AG10803 (cell line): ENCODE results near the gene KLHL24.

Experiments
- DNase-seq: peaks from one replicate; pipeline ENCODE4 v3.0.0; 2010; ENCODE audit warnings: low read depth
- H3K4me3 ChIP-seq: 2 replicates; pipeline ENCODE4 v1.5.1; 2011; ENCODE audit warnings: mild to moderate bottlenecking, low read length, control low read depth
- CTCF ChIP-seq: conservative IDR thresholded peaks from 2 replicates; pipeline ENCODE4 v1.5.1; 2011; ENCODE audit warnings: mild to moderate bottlenecking, low read length, control low read depth, inconsistent platforms

The KLHL24 gene

GRCh38 chr3:183690402-183690995 is 55.1 kb downstream of the KLHL24 start:
- TF ChIP-seq CTCF = no peak

GRCh38 chr3:183692436-183692835 is 57.0 kb downstream of the KLHL24 start:
- no peak overlapping the region for H3K4me3 ChIP-seq
- no peak for TF ChIP-seq CTCF
- DNase-seq = no peak

More at GRCh38 chr3:183690402-183690995, 55.1 kb downstream of the KLHL24 start:
- no peak for DNase-seq
- H3K4me3 ChIP-seq = no peak overlapping the region

- TF ChIP-seq CTCF = no peak
Observed at GRCh38 chr3:183695569-183696364, 60.3 kb downstream of the KLHL24 start.

GRCh38 chr3:183697123-183697609 is 61.7 kb downstream of the KLHL24 start:
- peak overlapping the region; percentile 91 for H3K4me3 ChIP-seq
- TF ChIP-seq CTCF = no peak
- DNase-seq = no peak

More at GRCh38 chr3:183695569-183696364, 60.3 kb downstream of the KLHL24 start:
- no peak for DNase-seq
- H3K4me3 ChIP-seq = no peak overlapping the region

DNA sequence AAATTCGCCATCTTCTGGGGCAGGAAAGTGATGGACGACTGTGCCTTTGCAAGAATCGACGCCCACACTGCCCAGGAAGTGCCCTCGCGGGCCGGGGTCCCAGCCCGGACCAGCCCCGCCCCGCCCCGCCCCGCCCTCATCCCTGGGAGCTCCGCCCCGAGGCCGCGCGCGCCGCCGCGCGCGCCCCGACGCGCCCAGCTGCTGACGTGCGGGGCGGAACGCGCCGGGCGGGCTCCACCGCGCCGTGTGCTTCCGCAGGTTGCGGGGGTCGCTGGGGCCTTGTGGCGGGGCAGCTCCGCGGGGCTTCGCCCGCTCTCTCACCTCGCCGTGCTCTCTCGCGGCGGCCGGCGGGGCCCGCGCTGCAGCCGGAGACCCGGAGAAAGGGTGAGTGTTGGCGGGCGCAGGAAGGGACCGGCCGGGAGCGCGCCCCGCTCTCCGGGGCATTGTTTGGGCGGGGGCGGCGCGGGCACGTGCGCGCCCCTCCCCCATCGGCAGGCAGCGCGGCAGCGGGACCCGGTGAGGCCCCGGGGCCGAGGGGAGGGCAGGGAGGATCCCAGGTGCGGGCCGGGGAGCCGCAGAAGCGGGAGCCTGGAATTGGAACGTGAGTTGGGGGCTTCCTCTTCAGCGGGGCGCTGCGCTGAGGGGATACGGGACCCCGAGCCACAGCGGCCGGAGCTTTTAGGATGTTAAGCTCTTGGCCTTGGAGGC is 62.3 kb downstream of the KLHL24 start, which contains the start of gene YEATS2:
Gene YEATS2 (plus strand): TSS at position 188 of the 708 bp plus-strand sequence. CDS start 17,366 bp downstream, outside the sequence.
- peak; percentile 54 for DNase-seq
- H3K4me3 ChIP-seq = peak within 1 kb of the TSS; percentile 91
- TF ChIP-seq CTCF = no peak

- H3K4me3 ChIP-seq = peak overlapping the region; percentile 91
- peak; percentile 43 for DNase-seq
- no peak for TF ChIP-seq CTCF
Observed at GRCh38 chr3:183698318-183698751, 62.9 kb downstream of the KLHL24 start.
